Stimulated activated naive CD8-positive, alpha-beta T cell treated with anti-CD3 and anti-CD28 coated beads, Interleukin-15, amount 100 ng/mL, for 72 hours (primary cell): ENCODE data around the gene CYP4F12.
"Not testable (repeated sequence)": the region's sequence is repeated elsewhere in the genome, so short reads cannot be mapped to it uniquely, and the experiment has no call there.

Experiments used
- ATAC-seq: fragments of 150-1000 bp; cut with Tn5 transposase; 2 replicates; pipeline ENCODE4 v1.10.0; 2021; ENCODE audit warnings: mild to moderate bottlenecking, moderate library complexity
- DNase-seq, 2 donors: peaks; one replicate each; pipeline ENCODE4 v3.0.0; 2021 to 2022
- H3K27ac Mint-ChIP-seq, 2 donors: one replicate each; pipeline ENCODE4 v1.8.0; 2022; ENCODE audit warnings: mild to moderate bottlenecking in 2 of 2, mixed read lengths in 2 of 2, moderate library complexity in 2 of 2
- H3K27me3 Mint-ChIP-seq: one replicate; pipeline ENCODE4 v1.8.0; 2022; ENCODE audit warnings: mixed read lengths
- H3K4me1 Mint-ChIP-seq: one replicate; pipeline ENCODE4 v1.8.0; 2022; ENCODE audit warnings: mild to moderate bottlenecking, mixed read lengths
- H3K4me3 Mint-ChIP-seq, 2 donors: one replicate each; pipeline ENCODE4 v1.8.0; 2022; ENCODE audit warnings: mild to moderate bottlenecking in 2 of 2, mixed read lengths in 2 of 2, moderate library complexity in 1 of 2
- H3K9me3 Mint-ChIP-seq, 2 donors: one replicate each; pipeline ENCODE4 v1.8.0; 2022; ENCODE audit warnings: mixed read lengths in 2 of 2

CYP4F12 gene

GRCh38 chr19:15671891-15672579 is 852 bp upstream of the CYP4F12 start:
- Mint-ChIP-seq H3K27ac (no peak overlapping the region), H3K4me3 (no peak overlapping the region), H3K9me3 (peaks cover under 1 to 6% of the 10 kb centered on the region in 2 donors), H3K4me1 (peaks cover 16% of the 10 kb centered on the region), H3K27me3 (no peaks in the 10 kb centered on the region)
- ATAC-seq (no peak), DNase-seq (no peak)

- Mint-ChIP-seq H3K4me1 (peaks cover 16% of the 10 kb centered on the region), H3K27ac (no peak overlapping the region), H3K4me3 (peak overlapping the region in 1 of 2 donors; percentile 22), H3K27me3 (no peaks in the 10 kb centered on the region), H3K9me3 (peaks cover 12 to 15% of the 10 kb centered on the region in 2 donors)
- ATAC-seq, result peak; percentile 83
- no peak for DNase-seq
Observed at GRCh38 chr19:15673176-15673654, 328 bp downstream of the CYP4F12 start.

- H3K4me1 Mint-ChIP-seq, result peaks cover 16% of the 10 kb centered on the region
- peaks cover 13 to 15% of the 10 kb centered on the region in 2 donors for H3K9me3 Mint-ChIP-seq
- no peak overlapping the region for H3K4me3 Mint-ChIP-seq
- DNase-seq (no peak), ATAC-seq (peak; percentile 50)
- H3K27me3 Mint-ChIP-seq, result no peaks in the 10 kb centered on the region
- no peak overlapping the region for H3K27ac Mint-ChIP-seq
Observed at GRCh38 chr19:15675560-15675959, 2.7 kb downstream of the CYP4F12 start.

GRCh38 chr19:15679089-15679488 is 6.2 kb downstream of the CYP4F12 start:
- Mint-ChIP-seq H3K4me1 (no peaks in the 10 kb centered on the region), H3K27me3 (peaks cover 3% of the 10 kb centered on the region), H3K27ac (no peak overlapping the region), H3K4me3 (no peak overlapping the region), H3K9me3 (peaks cover 13 to 15% of the 10 kb centered on the region in 2 donors)
- DNase-seq (no peak), ATAC-seq (no peak)

GRCh38 chr19:15679865-15680264 is 7.0 kb downstream of the CYP4F12 start:
- Mint-ChIP-seq H3K9me3 (peaks cover 14 to 19% of the 10 kb centered on the region in 2 donors), H3K27me3 (peaks cover 10% of the 10 kb centered on the region)
- H3K27ac Mint-ChIP-seq, H3K4me1 Mint-ChIP-seq, DNase-seq, H3K4me3 Mint-ChIP-seq, ATAC-seq: not testable (repeated sequence)

DNA sequence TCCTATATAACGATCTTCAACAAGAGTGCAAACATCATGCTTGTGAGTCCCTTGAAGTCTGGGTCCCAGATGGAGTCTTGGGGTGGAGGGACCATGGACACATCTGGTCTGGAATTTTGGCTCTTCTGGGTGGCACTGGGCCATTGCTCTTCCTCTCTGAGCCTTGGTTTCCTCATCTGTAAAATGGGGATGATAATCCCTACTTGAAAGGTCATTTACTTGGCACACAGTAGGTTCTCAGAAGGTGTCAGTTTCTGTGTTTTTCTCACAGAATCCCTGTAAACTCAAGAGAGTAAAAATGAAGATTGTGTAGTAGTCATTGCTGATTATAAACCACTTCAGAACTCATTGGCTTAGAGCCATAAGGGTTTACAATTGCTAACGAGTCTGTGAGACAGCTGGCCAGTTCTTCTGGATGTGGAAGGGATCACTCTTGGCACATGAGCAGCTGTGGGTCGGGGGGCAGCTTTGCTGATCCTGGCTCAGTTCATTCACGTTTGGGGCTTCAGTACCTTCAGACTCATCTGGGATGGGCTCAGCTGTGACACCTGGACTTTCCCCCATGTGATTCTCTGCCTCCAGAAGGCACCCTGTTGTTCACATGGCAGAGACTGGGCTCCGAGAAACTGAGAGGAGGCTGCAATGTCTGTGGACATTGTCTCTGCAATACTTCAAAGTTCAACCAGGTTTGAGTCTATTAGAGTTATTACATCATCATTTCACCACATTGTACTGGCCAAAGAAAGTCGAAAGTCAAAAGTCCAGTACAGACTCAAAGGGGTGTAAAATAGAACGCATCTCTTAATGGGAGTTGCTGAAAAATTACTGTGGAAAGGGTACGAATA is 7.8 kb downstream of the CYP4F12 start:
- no peak for DNase-seq
- Mint-ChIP-seq H3K9me3 (peaks cover 14 to 19% of the 10 kb centered on the region in 2 donors), H3K4me3 (no peak overlapping the region), H3K27me3 (peaks cover 13% of the 10 kb centered on the region), H3K4me1 (no peaks in the 10 kb centered on the region), H3K27ac (peak overlapping the region in 1 of 2 donors; percentile 9)
- ATAC-seq, result no peak

DNA sequence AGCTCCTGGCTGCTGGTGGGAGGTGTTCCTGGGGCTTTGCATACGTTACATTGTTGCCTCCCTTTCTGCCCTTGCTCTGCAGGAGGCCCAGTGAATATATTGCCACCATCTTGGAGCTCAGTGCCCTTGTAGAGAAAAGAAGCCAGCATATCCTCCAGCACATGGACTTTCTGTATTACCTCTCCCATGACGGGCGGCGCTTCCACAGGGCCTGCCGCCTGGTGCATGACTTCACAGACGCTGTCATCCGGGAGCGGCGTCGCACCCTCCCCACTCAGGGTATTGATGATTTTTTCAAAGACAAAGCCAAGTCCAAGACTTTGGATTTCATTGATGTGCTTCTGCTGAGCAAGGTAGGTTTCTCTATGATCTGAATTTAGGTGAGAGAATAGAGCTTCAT is 10.5 kb downstream of the CYP4F12 start:
- peaks cover 31% of the 10 kb centered on the region for H3K27me3 Mint-ChIP-seq

GRCh38 chr19:15684828-15685227 is 11.9 kb downstream of the CYP4F12 start:
- no peak overlapping the region for H3K27ac Mint-ChIP-seq
- peaks cover 34% of the 10 kb centered on the region for H3K27me3 Mint-ChIP-seq
- H3K4me3 Mint-ChIP-seq, result no peak overlapping the region
- no peak for DNase-seq
- no peaks in the 10 kb centered on the region for H3K4me1 Mint-ChIP-seq
- peaks cover 5 to 6% of the 10 kb centered on the region in 2 donors for H3K9me3 Mint-ChIP-seq
- no peak for ATAC-seq

More for the DNA sequence above, 10.5 kb downstream of the CYP4F12 start:
- ATAC-seq, result no peak
- Mint-ChIP-seq H3K4me1 (no peaks in the 10 kb centered on the region), H3K4me3 (no peak overlapping the region), H3K9me3 (peaks cover 5 to 6% of the 10 kb centered on the region in 2 donors), H3K27ac (no peak overlapping the region)
- no peak for DNase-seq

DNA sequence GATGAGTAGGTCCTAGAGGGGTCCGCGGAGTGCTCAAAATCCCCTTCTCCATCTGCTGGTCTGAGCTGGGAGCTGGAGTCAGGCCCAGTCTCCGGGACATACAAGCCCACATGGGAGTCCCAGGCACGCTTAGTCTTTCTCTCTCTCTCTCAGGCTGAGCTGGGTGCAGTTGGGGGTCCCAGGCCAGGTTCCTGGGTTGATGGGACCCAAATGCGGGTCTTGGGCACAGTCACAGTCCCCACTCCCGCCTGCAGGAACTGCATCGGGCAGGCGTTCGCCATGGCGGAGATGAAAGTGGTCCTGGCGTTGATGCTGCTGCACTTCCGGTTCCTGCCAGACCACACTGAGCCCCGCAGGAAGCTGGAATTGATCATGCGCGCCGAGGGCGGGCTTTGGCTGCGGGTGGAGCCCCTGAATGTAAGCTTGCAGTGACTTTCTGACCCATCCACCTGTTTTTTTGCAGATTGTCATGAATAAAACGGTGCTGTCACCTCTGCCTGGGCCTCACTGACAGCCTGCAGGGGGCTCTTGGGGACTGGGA is 23.8 kb downstream of the CYP4F12 start:
- Mint-ChIP-seq H3K4me3 (no peak overlapping the region), H3K27me3 (peaks cover 36% of the 10 kb centered on the region), H3K9me3 (no peaks in the 10 kb centered on the region), H3K4me1 (no peaks in the 10 kb centered on the region), H3K27ac (no peak overlapping the region)
- DNase-seq, result no peak
- ATAC-seq, result no peak

DNA sequence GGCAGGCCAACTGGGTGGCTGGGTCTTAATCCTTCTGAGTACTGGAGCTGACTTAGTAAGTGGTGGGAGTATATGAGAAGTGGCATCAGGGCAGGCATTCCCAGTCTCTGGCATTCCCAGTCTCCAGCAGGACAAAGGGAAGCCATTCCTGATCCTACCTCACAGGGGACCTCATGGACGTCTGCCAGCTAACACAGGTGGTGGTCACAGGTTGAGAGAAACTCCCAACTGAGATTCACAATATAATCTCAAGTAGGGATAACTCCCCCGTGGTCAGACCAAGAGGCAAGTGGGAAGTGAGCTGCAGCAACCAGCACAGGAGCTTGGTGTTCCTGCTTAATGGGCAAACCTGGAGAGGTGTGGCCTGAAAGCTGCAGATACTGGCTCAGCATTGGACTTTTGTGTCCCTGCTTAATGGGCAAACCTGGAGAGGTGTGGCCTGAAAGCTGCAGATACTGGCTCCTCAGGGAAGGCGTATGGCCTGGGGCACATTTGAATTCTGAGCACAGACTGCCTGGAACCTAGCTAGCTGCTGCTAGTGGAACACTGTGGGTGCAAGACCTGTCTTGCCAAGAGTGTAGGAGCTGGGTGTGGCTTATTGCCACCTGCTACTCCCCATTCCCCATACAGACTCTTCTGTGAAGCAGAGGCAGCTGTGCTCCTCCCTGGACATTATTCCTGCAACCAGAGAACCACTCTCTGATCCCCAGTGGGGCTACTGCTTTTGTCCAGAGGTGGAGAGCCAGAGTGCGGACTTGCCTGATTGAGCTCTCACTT is 29.1 kb downstream of the CYP4F12 start:
- H3K27me3 Mint-ChIP-seq, result peaks cover 39% of the 10 kb centered on the region

DNA sequence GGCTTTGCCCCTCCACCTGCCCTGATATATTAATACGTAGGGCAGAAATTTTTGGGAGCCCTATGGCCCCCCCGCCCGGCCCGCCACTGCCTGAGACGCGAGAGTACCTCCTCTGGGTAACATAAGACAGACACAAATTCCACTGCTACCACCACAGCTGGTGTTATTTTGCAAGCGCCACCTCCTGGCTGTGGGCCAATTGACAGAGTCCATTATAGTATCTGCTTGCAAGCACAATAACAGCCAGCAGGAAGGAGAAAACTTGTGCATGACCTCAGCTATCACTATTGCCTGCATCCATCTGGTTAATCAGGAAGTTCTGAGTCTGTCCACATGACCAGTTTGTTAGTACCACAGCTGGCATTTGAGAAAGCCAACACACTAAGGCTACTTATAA is 29.6 kb downstream of the CYP4F12 start:
- Mint-ChIP-seq H3K9me3 (no peaks in the 10 kb centered on the region), H3K27ac (no peak overlapping the region), H3K4me3 (no peak overlapping the region), H3K27me3 (peaks cover 33% of the 10 kb centered on the region), H3K4me1 (no peaks in the 10 kb centered on the region)
- peak; percentile 18 for ATAC-seq
- DNase-seq, result peak in 1 of 2 donors; percentile 13

More for the DNA sequence above, 29.1 kb downstream of the CYP4F12 start:
- Mint-ChIP-seq H3K27ac (no peak overlapping the region), H3K4me3 (no peak overlapping the region), H3K9me3 (no peaks in the 10 kb centered on the region), H3K4me1 (no peaks in the 10 kb centered on the region)
- ATAC-seq (peak; percentile 9), DNase-seq (no peak)

DNA sequence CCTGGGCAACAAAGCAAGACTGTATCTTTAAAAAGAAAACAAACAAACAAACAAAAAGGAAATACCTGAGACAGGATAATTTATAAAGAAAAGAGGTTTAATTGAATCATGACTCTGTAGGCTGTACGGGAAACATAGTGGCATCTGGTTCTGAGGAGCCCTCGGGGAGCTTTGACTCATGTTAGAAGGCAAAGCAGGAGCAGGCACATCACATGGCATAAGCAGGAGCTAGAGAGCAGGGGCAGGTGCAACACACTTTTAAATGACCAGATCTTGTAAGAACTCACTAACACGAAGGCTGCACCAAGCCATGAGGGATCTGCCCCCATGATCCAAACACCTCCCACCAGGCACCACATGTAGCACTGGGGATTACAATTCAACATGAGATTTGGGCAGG is 41.8 kb downstream of the CYP4F12 start:
- ATAC-seq (no peak), DNase-seq (no peak)
- peaks cover 0 to 7% of the 10 kb centered on the region in 2 donors for H3K9me3 Mint-ChIP-seq
- H3K4me3 Mint-ChIP-seq, result no peak overlapping the region
- peaks cover 31% of the 10 kb centered on the region for H3K27me3 Mint-ChIP-seq
- H3K4me1 Mint-ChIP-seq, result no peaks in the 10 kb centered on the region
- H3K27ac Mint-ChIP-seq, result no peak overlapping the region

GRCh38 chr19:15715642-15716041 is 42.8 kb downstream of the CYP4F12 start:
- DNase-seq, result no peak
- H3K27me3 Mint-ChIP-seq, result peaks cover 24% of the 10 kb centered on the region
- no peaks in the 10 kb centered on the region for H3K4me1 Mint-ChIP-seq
- no peak overlapping the region for H3K27ac Mint-ChIP-seq
- ATAC-seq, result no peak
- peaks cover 0 to 7% of the 10 kb centered on the region in 2 donors for H3K9me3 Mint-ChIP-seq
- H3K4me3 Mint-ChIP-seq, result no peak overlapping the region

GRCh38 chr19:15717809-15718208 is 44.9 kb downstream of the CYP4F12 start:
- no peak overlapping the region for H3K27ac Mint-ChIP-seq
- H3K9me3 Mint-ChIP-seq, result peaks cover 0 to 7% of the 10 kb centered on the region in 2 donors
- peaks cover 3% of the 10 kb centered on the region for H3K4me1 Mint-ChIP-seq
- no peak overlapping the region for H3K4me3 Mint-ChIP-seq
- DNase-seq, result no peak
- ATAC-seq, result no peak
- H3K27me3 Mint-ChIP-seq, result peaks cover 44% of the 10 kb centered on the region

- no peak for ATAC-seq
- peaks cover 73% of the 10 kb centered on the region for H3K27me3 Mint-ChIP-seq
Observed at GRCh38 chr19:15721268-15721667, 48.4 kb downstream of the CYP4F12 start.

More at GRCh38 chr19:15721268-15721667, 48.4 kb downstream of the CYP4F12 start:
- no peak for DNase-seq
- Mint-ChIP-seq H3K9me3 (peaks cover 0 to 7% of the 10 kb centered on the region in 2 donors), H3K4me1 (peaks cover 5% of the 10 kb centered on the region), H3K4me3 (no peak overlapping the region), H3K27ac (no peak overlapping the region)
